ENCODE results near the gene ZNF280A. TPM values are rescaled to one million over a fixed set of nuclear protein-coding genes. Genes with fewer than 3 reads are reported as not detected.

Gene ZNF280A
- total RNA-seq, 1 experiment from 2014 or later = 0.10 TPM

DNA sequence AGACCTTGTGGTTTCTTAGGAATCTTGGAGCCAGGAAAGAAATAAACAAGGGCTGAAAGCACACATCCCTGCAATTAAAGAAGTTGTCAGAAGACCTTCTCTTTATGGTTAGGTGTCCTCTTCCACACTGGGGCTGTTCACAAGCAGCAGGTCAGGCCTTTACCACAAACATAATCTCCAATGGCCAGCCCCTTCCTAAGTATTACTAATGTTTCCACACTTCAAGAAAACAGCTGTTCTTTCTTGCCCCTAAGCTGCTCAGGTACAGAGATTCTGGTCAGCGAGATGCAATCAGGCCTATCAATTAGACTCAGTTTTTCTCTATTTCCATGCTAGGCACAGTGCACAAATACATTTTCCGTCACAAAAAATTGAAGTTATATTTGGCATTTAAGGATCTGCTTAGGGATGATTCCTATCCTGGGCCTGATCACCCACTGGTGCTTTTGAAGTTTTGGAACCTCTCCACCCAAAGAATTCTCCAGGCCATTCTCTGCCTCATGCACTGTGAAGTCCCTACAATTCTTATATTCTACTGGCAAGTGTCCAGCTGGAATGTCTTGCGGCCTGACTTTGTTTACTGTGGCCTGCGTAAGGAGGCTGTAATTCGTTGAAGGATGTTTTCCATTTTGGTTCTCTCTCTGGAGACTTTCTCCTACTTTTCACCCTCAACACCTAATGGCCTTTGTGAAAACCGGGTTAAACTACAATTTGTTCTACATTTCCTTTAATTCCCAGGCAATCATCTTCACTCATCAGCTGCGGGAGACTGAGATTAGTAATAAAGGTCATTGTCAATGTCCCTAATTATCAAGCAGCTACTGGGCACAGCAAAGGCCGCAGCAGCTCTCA is 33.9 kb upstream of the ZNF280A start:
- in situ Hi-C loops (cut with HindIII; ENCODE audit: low pct_unique_long_range_greater_than_20kb, low sequenced_read_pairs) = no loop called here

DNA sequence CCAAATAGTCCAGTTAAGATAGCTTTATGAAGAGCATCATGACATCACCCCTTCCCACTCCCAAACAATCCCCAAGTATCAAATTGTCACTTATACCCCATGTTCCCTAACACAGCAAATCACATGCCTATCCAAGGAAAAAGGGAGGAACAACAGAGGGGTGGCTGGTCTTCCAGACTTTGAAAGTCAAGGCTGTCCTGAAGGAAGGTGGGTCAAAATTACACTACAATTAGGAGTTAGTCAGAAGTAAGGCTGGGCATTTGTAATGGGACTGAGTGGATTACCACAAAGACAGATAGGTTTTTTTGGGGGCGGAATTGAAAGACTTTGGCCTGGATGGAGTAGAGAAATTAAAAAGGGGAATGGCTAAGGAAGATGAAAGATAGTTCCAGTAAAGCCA is 33.1 kb upstream of the ZNF280A start:
- Histone ChIP-seq H3K4me1 (ENCODE audit: control insufficient read depth, insufficient read depth, low read length) (peaks cover 4% of the 10 kb centered on the region; the same call in 1 of the 2 replicates), H3K27me3 (ENCODE audit: control insufficient read depth, insufficient read depth, low read length) (no peaks in the 10 kb centered on the region), H3K36me3 (ENCODE audit: control insufficient read depth, insufficient read depth, low read length) (peaks cover 11% of the 10 kb centered on the region), H3K27ac (ENCODE audit: low read length) (no peak overlapping the region), H3K4me3 (ENCODE audit: low read depth in 2 of 2, low read length in 2 of 2) (no peak overlapping the region), H3K9me3 (ENCODE audit: control insufficient read depth, insufficient read depth, low read depth, low read length) (no peaks in the 10 kb centered on the region)
- in situ Hi-C loops (cut with HindIII; ENCODE audit: low pct_unique_long_range_greater_than_20kb, low sequenced_read_pairs) (no loop called here), intact Hi-C loops (cut with micrococcal nuclease; ENCODE audit: unreplicated experiment) (no loop called here)
- ATAC-seq (no peak), DNase-seq (ENCODE audit: low read depth, low spot score) (no peak)
- ChIA-PET POLR2A (no interaction called here), CTCF (no interaction called here)
- TF ChIP-seq, protein P1, sequence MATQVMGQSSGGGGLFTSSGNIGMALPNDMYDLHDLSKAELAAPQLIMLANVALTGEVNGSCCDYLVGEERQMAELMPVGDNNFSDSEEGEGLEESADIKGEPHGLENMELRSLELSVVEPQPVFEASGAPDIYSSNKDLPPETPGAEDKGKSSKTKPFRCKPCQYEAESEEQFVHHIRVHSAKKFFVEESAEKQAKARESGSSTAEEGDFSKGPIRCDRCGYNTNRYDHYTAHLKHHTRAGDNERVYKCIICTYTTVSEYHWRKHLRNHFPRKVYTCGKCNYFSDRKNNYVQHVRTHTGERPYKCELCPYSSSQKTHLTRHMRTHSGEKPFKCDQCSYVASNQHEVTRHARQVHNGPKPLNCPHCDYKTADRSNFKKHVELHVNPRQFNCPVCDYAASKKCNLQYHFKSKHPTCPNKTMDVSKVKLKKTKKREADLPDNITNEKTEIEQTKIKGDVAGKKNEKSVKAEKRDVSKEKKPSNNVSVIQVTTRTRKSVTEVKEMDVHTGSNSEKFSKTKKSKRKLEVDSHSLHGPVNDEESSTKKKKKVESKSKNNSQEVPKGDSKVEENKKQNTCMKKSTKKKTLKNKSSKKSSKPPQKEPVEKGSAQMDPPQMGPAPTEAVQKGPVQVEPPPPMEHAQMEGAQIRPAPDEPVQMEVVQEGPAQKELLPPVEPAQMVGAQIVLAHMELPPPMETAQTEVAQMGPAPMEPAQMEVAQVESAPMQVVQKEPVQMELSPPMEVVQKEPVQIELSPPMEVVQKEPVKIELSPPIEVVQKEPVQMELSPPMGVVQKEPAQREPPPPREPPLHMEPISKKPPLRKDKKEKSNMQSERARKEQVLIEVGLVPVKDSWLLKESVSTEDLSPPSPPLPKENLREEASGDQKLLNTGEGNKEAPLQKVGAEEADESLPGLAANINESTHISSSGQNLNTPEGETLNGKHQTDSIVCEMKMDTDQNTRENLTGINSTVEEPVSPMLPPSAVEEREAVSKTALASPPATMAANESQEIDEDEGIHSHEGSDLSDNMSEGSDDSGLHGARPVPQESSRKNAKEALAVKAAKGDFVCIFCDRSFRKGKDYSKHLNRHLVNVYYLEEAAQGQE (IDR thresholded peaks at IDR 0.05; ENCODE audit: insufficient read depth in 1 of 2, low read depth in 2 of 2, low read length in 1 of 2) = no peak
- TF ChIP-seq POLR2AphosphoS5 (IDR thresholded peaks at IDR 0.05; ENCODE audit: low read depth, low read length) (no peak), SIN3A (IDR thresholded peaks at IDR 0.05; ENCODE audit: borderline replicate concordance, insufficient read depth, low read depth, low read length) (no peak), TCF7L2 (IDR thresholded peaks at IDR 0.05; ENCODE audit: low read depth, low read length) (no peak), CTCF (IDR thresholded peaks at IDR 0.05) (no peak)
- no TSS peak for BruUV-seq (replicated peaks)

More for the DNA sequence above, 33.9 kb upstream of the ZNF280A start:
- Histone ChIP-seq H3K9me3 (ENCODE audit: control insufficient read depth, insufficient read depth, low read depth, low read length) (no peaks in the 10 kb centered on the region), H3K27ac (ENCODE audit: low read length) (no peak overlapping the region), H3K4me3 (ENCODE audit: low read depth in 2 of 2, low read length in 2 of 2) (no peak overlapping the region), H3K36me3 (ENCODE audit: control insufficient read depth, insufficient read depth, low read length) (peaks cover 11% of the 10 kb centered on the region), H3K4me1 (ENCODE audit: control insufficient read depth, insufficient read depth, low read length) (peaks cover 4% of the 10 kb centered on the region; the same call in 1 of the 2 replicates), H3K27me3 (ENCODE audit: control insufficient read depth, insufficient read depth, low read length) (no peaks in the 10 kb centered on the region)
- TF ChIP-seq TCF7L2 (IDR thresholded peaks at IDR 0.05; ENCODE audit: low read depth, low read length) = no peak
- no peak for TF ChIP-seq POLR2AphosphoS5 (IDR thresholded peaks at IDR 0.05; ENCODE audit: low read depth, low read length)
- TF ChIP-seq, protein P1 (IDR thresholded peaks at IDR 0.05; ENCODE audit: insufficient read depth in 1 of 2, low read depth in 2 of 2, low read length in 1 of 2) = no peak
- no peak for TF ChIP-seq CTCF (IDR thresholded peaks at IDR 0.05)
- no peak for TF ChIP-seq SIN3A (IDR thresholded peaks at IDR 0.05; ENCODE audit: borderline replicate concordance, insufficient read depth, low read depth, low read length)
- DNase-seq (ENCODE audit: low read depth, low spot score) (no peak), ATAC-seq (no peak)
- ChIA-PET POLR2A (no interaction called here), CTCF (no interaction called here)
- BruUV-seq (replicated peaks) = no TSS peak
- intact Hi-C loops (cut with micrococcal nuclease; ENCODE audit: unreplicated experiment) = no loop called here

Measured in Panc1 (cell line).